Measurements from ENCODE around the gene CDH4. TPM values are rescaled to one million over a fixed set of nuclear protein-coding genes. Genes with fewer than 3 reads are reported as not detected.

The CDH4 gene
- total and polyA plus RNA-seq, 9 of the 15 experiments (the other 6 are each of a cell fraction or from before 2014, with no cell fraction given): 0.04 TPM; not detected in 8

DNA sequence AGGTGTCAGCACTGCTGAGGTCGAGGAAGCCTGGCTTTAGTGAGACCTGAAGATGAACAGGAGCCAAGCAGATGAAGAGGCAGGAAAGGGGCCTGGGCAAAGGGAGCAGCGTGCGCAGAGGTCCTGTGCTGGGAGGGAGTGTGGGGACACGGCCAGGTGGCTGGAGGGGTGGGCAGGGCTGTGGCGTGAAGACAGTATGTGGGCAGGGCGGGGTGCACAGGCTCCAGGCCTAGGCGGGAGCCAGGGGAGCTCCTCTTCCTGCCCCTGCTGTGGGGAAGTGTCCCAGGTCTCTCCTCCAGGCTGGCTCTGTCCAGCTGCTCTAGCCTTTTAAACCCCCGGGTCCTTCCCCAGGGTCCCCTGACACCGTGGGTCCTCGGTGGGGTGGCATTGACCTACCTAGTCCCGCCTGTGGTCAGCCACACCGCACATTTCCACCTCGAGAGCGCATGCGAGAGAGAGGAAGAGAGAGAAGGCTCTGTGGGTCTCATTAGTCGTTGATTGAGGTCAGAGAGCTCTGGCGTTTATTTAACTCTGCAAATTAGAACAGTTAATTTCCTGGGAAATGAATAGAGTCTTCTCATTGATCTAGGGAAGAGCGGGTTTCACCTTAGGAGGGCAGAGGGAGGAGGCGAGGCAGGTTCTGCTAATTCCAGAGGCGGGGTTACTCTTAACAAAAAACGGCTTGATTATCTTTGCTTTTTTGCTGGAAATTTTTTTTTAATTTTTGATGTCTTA is 68.8 kb downstream of the CDH4 start:
- no peak overlapping the region for H3K4me2 ChIP-seq (ENCODE audit: insufficient read depth, low read length)
- CTCF ChIA-PET (ENCODE audit: low intra/inter-chr PET ratio): no interaction called here
- no peaks in the 10 kb centered on the region for H3K36me3 ChIP-seq (ENCODE audit: control insufficient read depth, insufficient read depth, low read length)
- DNase-seq (ENCODE audit: extremely low read depth in 1 of 4, low spot score in 3 of 4): no peak
- no peak for FAIRE-seq
- no peak overlapping the region for H3K27ac ChIP-seq (ENCODE audit: extremely low read depth, low read depth, low read length)
- H3K9me3 ChIP-seq (replicated peaks; ENCODE audit: control insufficient read depth, insufficient read depth, low read depth, low read length): no peaks in the 10 kb centered on the region
- H2AFZ ChIP-seq (ENCODE audit: low read depth, low read length): no peak overlapping the region
- no peaks in the 10 kb centered on the region for H3K4me1 ChIP-seq (replicated peaks in 1 of 2; ENCODE audit: control insufficient read depth in 2 of 2, insufficient read depth in 2 of 2, low read length in 2 of 2)
- H4K20me1 ChIP-seq (replicated peaks; ENCODE audit: control insufficient read depth, insufficient read depth, low read length): peaks cover 8% of the 10 kb centered on the region; the same call in 1 of the 2 replicates
- in situ Hi-C loops (cut with MboI): no loop called here
- intact Hi-C loops (cut with micrococcal nuclease): no loop called here
- TF ChIP-seq, protein P1, sequence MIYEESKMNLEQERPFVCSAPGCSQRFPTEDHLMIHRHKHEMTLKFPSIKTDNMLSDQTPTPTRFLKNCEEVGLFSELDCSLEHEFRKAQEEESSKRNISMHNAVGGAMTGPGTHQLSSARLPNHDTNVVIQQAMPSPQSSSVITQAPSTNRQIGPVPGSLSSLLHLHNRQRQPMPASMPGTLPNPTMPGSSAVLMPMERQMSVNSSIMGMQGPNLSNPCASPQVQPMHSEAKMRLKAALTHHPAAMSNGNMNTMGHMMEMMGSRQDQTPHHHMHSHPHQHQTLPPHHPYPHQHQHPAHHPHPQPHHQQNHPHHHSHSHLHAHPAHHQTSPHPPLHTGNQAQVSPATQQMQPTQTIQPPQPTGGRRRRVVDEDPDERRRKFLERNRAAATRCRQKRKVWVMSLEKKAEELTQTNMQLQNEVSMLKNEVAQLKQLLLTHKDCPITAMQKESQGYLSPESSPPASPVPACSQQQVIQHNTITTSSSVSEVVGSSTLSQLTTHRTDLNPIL (CRISPR knock-in tag; IDR thresholded peaks at IDR 0.05): no peak
- TF ChIP-seq, protein P2, sequence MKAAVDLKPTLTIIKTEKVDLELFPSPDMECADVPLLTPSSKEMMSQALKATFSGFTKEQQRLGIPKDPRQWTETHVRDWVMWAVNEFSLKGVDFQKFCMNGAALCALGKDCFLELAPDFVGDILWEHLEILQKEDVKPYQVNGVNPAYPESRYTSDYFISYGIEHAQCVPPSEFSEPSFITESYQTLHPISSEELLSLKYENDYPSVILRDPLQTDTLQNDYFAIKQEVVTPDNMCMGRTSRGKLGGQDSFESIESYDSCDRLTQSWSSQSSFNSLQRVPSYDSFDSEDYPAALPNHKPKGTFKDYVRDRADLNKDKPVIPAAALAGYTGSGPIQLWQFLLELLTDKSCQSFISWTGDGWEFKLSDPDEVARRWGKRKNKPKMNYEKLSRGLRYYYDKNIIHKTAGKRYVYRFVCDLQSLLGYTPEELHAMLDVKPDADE (conservative IDR thresholded peaks at IDR 0.05; ENCODE audit: control insufficient read depth, low read depth, low read length): no peak
- TF ChIP-seq MTA3 (IDR thresholded peaks at IDR 0.05; ENCODE audit: borderline replicate concordance): no peak
- TF ChIP-seq, protein P3, sequence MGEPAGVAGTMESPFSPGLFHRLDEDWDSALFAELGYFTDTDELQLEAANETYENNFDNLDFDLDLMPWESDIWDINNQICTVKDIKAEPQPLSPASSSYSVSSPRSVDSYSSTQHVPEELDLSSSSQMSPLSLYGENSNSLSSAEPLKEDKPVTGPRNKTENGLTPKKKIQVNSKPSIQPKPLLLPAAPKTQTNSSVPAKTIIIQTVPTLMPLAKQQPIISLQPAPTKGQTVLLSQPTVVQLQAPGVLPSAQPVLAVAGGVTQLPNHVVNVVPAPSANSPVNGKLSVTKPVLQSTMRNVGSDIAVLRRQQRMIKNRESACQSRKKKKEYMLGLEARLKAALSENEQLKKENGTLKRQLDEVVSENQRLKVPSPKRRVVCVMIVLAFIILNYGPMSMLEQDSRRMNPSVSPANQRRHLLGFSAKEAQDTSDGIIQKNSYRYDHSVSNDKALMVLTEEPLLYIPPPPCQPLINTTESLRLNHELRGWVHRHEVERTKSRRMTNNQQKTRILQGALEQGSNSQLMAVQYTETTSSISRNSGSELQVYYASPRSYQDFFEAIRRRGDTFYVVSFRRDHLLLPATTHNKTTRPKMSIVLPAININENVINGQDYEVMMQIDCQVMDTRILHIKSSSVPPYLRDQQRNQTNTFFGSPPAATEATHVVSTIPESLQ (CRISPR knock-in tag; IDR thresholded peaks at IDR 0.05): no peak
- TF ChIP-seq ZNF224 (CRISPR knock-in tag; IDR thresholded peaks at IDR 0.05): no peak
- TF ChIP-seq SMARCA4 (IDR thresholded peaks at IDR 0.05): no peak
- no peak for TF ChIP-seq ZEB2 (IDR thresholded peaks at IDR 0.05)
- TF ChIP-seq DDX20 (tag; IDR thresholded peaks at IDR 0.05; ENCODE audit: low read depth): no peak
- no peak for TF ChIP-seq NCOR1 (IDR thresholded peaks at IDR 0.05)
- no peak for TF ChIP-seq HDAC3 (IDR thresholded peaks at IDR 0.05; ENCODE audit: borderline replicate concordance, partially characterized antibody)
- no peak for TF ChIP-seq KDM2B (CRISPR knock-in tag; IDR thresholded peaks at IDR 0.05)
- no peak for TF ChIP-seq ZFP36 (IDR thresholded peaks at IDR 0.05; ENCODE audit: low read depth, low read length, partially characterized antibody)
- no peak for TF ChIP-seq SNAPC5 (CRISPR knock-in tag; IDR thresholded peaks at IDR 0.05)
- no peak for TF ChIP-seq MXI1 (IDR thresholded peaks at IDR 0.05; ENCODE audit: low read depth, low read length)
- TF ChIP-seq ZNF785 (CRISPR knock-in tag; IDR thresholded peaks at IDR 0.05): no peak
- no peak for TF ChIP-seq E4F1 (CRISPR knock-in tag; IDR thresholded peaks at IDR 0.05; ENCODE audit: borderline replicate concordance)
- no TSS peak for BruUV-seq (replicated peaks)
- no peak for ATAC-seq
- no peak overlapping the region for H3K4me3 ChIP-seq
- H3K27me3 ChIP-seq (ENCODE audit: control insufficient read depth in 2 of 2, insufficient read depth in 2 of 2, low read length in 2 of 2): peaks cover 8 to 10% of the 10 kb centered on the region in 2 experiments; a peak in 3 of 5 replicates
- WGBS (ENCODE audit: insufficient coverage, low coverage, missing lambda C conversion rate): 1% methylated on average over 20 of the region's 21 CpGs
- POLR2A ChIA-PET: interaction anchor here (1.2 kb wide), 1 partner anchor 13 kb away, joined by 3 read pairs; no protein-coding TSS in a partner anchor
- no peaks in the 10 kb centered on the region for H3K79me2 ChIP-seq (ENCODE audit: control insufficient read depth, insufficient read depth, low read length)
- H3K9ac ChIP-seq (ENCODE audit: insufficient read depth in 1 of 2, low read depth in 2 of 2, low read length in 2 of 2): no peak overlapping the region
- H3K9me1 ChIP-seq (ENCODE audit: control insufficient read depth, insufficient read depth, low read length): no peaks in the 10 kb centered on the region
